Osteoblast (primary cell): Measurements from ENCODE around the gene KRT78. TPM values are rescaled to one million over a fixed set of nuclear protein-coding genes. Genes with fewer than 3 reads are reported as not detected.

Experiments used
- DNase-seq: peaks from one replicate; pipeline ENCODE4 v3.0.0; 2011; ENCODE audit warnings: low spot score, mixed read lengths; ENCODE audit not compliant: insufficient read length; ENCODE audit errors: missing footprints
- H2AFZ ChIP-seq: 2 replicates; pipeline ENCODE4 v1.6.0; 2011; ENCODE audit warnings: mild to moderate bottlenecking, low read length
- H3K27ac ChIP-seq: 2 replicates; pipeline ENCODE4 v1.5.1; 2011; ENCODE audit warnings: mild to moderate bottlenecking, low read depth, low read length, moderate library complexity
- H3K27me3 ChIP-seq: 2 replicates; pipeline ENCODE4 v1.6.0; 2012; ENCODE audit warnings: mild to moderate bottlenecking, control low read depth, inconsistent platforms, low read length, moderate library complexity; ENCODE audit not compliant: insufficient read depth
- H3K36me3 ChIP-seq: 2 replicates; pipeline ENCODE4 v1.5.1; 2011; ENCODE audit warnings: mild to moderate bottlenecking, low read length, control low read depth, moderate library complexity; ENCODE audit not compliant: insufficient read depth
- H3K4me1 ChIP-seq: 2 replicates; pipeline ENCODE4 v1.5.1; 2011; ENCODE audit warnings: mild to moderate bottlenecking, low read length, control low read depth, moderate library complexity; ENCODE audit not compliant: insufficient read depth
- H3K4me2 ChIP-seq: 2 replicates; pipeline ENCODE4 v1.6.0; 2011; ENCODE audit warnings: mild to moderate bottlenecking, low read length; ENCODE audit not compliant: insufficient read depth
- H3K4me3 ChIP-seq: fragments of 200-600 bp; sonication (generic); 3 replicates; pipeline ENCODE4 v1.5.1; 2012; ENCODE audit warnings: mild to moderate bottlenecking, low read length, inconsistent platforms; ENCODE audit not compliant: insufficient read depth
- H3K79me2 ChIP-seq: 2 replicates; pipeline ENCODE4 v1.6.0; 2012; ENCODE audit warnings: mild to moderate bottlenecking, low read length, control low read depth, inconsistent platforms; ENCODE audit not compliant: insufficient read depth
- H3K9me3 ChIP-seq: 2 replicates; pipeline ENCODE4 v1.5.1; 2011; ENCODE audit warnings: low read depth, low read length, control low read depth
- H4K20me1 ChIP-seq: 2 replicates; pipeline ENCODE4 v1.6.0; 2012; ENCODE audit warnings: mild to moderate bottlenecking, low read length, control low read depth; ENCODE audit not compliant: insufficient read depth
- CTCF ChIP-seq: IDR thresholded peaks from 2 replicates; pipeline ENCODE4 v1.5.1; 2011; ENCODE audit warnings: mild to moderate bottlenecking, low read depth, low read length, moderate library complexity; ENCODE audit errors: extremely low read depth
- total RNA-seq: library from RNA; depleted of rRNA; stranded (reverse); fragments of >200 nt; gene quantifications from 2 replicates; pipeline ENCODE4 v1.2.3, GENCODE V29; 2012

KRT78 gene
- total RNA-seq, 1 donor: not detected

GRCh38 chr12:52810554-52810953, 38.2 kb downstream of the KRT78 start:
- no peak for DNase-seq
- Histone ChIP-seq H3K4me2 (no peak overlapping the region), H3K9me3 (no peaks in the 10 kb centered on the region), H3K27me3 (peaks cover 21% of the 10 kb centered on the region), H2AFZ (no peak overlapping the region), H3K79me2 (no peaks in the 10 kb centered on the region), H3K36me3 (no peaks in the 10 kb centered on the region), H4K20me1 (no peaks in the 10 kb centered on the region), H3K4me3 (no peak overlapping the region), H3K4me1 (no peaks in the 10 kb centered on the region), H3K27ac (no peak overlapping the region)
- TF ChIP-seq CTCF: no peak

DNA sequence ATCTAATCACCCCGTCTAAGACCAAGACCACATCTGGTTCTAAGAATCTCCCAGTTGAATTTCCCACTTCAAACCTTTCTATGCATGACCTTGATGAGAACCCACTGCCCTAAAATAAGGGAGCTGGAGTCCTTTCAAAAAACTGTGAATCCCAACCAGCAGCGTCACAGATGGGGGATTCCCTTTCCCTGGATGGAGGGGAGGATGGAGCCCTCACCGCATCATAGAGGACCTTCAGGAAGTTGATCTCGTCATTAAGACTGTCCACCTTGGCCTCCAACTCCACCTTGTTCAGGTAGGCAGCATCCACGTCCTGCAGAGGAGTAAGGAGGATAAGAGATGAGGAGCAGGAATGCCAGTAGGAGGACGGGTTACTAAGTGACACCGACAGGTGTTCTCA, 39.6 kb downstream of the KRT78 start:
- DNase-seq: no peak
- no peaks in the 10 kb centered on the region for H3K36me3 ChIP-seq
- no peaks in the 10 kb centered on the region for H3K9me3 ChIP-seq
- no peaks in the 10 kb centered on the region for H4K20me1 ChIP-seq
- H3K79me2 ChIP-seq: no peaks in the 10 kb centered on the region
- H2AFZ ChIP-seq: no peak overlapping the region
- TF ChIP-seq CTCF: no peak
- no peaks in the 10 kb centered on the region for H3K4me1 ChIP-seq
- peaks cover 16% of the 10 kb centered on the region for H3K27me3 ChIP-seq
- H3K4me3 ChIP-seq: no peak overlapping the region
- H3K4me2 ChIP-seq: no peak overlapping the region
- no peak overlapping the region for H3K27ac ChIP-seq

- H3K27ac ChIP-seq: no peak overlapping the region
- H3K79me2 ChIP-seq: no peaks in the 10 kb centered on the region
- no peak overlapping the region for H3K4me3 ChIP-seq
- peaks cover 16% of the 10 kb centered on the region for H3K27me3 ChIP-seq
- no peak for DNase-seq
- no peak overlapping the region for H2AFZ ChIP-seq
- no peaks in the 10 kb centered on the region for H3K9me3 ChIP-seq
- no peaks in the 10 kb centered on the region for H3K36me3 ChIP-seq
- H3K4me2 ChIP-seq: no peak overlapping the region
- no peaks in the 10 kb centered on the region for H3K4me1 ChIP-seq
- H4K20me1 ChIP-seq: no peaks in the 10 kb centered on the region
- no peak for TF ChIP-seq CTCF
Measured at GRCh38 chr12:52808573-52809160, 40.1 kb downstream of the KRT78 start.

DNA sequence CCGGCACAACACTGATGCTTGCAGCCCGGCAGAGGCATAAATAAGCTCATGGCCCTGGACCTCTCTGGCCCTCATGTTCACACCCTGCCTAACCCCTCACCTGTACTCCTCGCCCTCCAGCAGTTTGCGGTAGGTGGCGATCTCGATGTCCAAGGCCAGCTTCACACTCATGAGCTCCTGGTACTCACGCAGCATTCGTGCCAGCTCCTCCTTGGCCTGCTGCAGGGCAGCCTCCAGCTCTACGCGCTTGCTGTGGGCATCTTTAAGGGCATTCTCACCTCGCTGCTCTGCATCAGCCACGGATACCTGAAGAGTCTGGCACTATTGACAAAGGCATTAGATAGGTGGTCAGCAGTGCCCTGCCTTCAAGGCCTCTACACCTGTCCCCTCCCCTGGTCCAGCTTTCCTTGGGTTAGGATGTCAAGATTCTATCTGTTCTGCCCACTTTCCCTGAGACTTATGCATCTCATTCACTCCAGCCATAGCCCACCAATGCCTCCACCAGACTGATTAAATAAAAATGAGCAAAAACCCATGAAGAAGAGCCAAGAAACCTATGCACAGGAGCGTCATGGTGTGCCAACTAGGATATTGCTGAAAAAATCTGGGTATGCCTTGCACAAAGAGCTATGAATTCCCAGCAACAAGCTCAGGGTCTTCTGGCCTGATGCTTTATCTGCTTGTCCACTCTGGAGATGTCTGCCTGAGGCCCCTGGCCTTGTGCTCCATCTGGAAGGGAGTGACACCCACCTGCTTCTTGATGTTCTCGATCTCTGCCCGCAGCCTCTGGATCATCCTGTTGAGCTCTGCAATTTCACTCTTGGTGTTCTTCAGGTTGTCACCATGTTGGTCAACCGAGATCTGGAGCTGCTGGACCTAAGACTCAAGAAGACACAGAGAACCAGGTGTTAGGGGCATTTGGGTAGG, 41.0 kb downstream of the KRT78 start:
- no peak overlapping the region for H3K4me3 ChIP-seq
- H3K9me3 ChIP-seq: no peaks in the 10 kb centered on the region
- no peaks in the 10 kb centered on the region for H4K20me1 ChIP-seq
- no peaks in the 10 kb centered on the region for H3K36me3 ChIP-seq
- DNase-seq: no peak
- H3K27ac ChIP-seq: no peak overlapping the region
- H3K4me1 ChIP-seq: no peaks in the 10 kb centered on the region
- H2AFZ ChIP-seq: no peak overlapping the region
- no peaks in the 10 kb centered on the region for H3K79me2 ChIP-seq
- TF ChIP-seq CTCF: no peak
- peaks cover 12% of the 10 kb centered on the region for H3K27me3 ChIP-seq
- no peak overlapping the region for H3K4me2 ChIP-seq
